NCI-H1048 (cell line): ENCODE results near the gene DCDC2.
"Not testable (repeated sequence)": the region's sequence is repeated elsewhere in the genome, so short reads cannot be mapped to it uniquely, and the experiment has no call there.

ENCODE experiments used
- DNase-seq: peaks from one replicate; lab custom pipeline; 2025; lab: John Stamatoyannopoulos, UW

The DCDC2 gene

GRCh38 chr6:24223115-24223919 lies 134.5 kb downstream of the DCDC2 start:
- DNase-seq: no peak

GRCh38 chr6:24219670-24220069 lies 138.2 kb downstream of the DCDC2 start:
- no peak for DNase-seq

- DNase-seq: no peak
Measured at GRCh38 chr6:24214984-24215383, 142.9 kb downstream of the DCDC2 start.

- DNase-seq: no peak
Measured at GRCh38 chr6:24207413-24207812, 150.4 kb downstream of the DCDC2 start.

GRCh38 chr6:24205020-24205492 lies 152.8 kb downstream of the DCDC2 start:
- DNase-seq: no peak

- DNase-seq: not testable (repeated sequence)
Measured at GRCh38 chr6:24204113-24204512, 153.7 kb downstream of the DCDC2 start.

- DNase-seq: no peak
Measured at GRCh38 chr6:24197892-24198291, 160.0 kb downstream of the DCDC2 start.

GRCh38 chr6:24195836-24196597 lies 161.8 kb downstream of the DCDC2 start:
- no peak for DNase-seq

- DNase-seq: no peak
Measured at GRCh38 chr6:24194978-24195700, 162.7 kb downstream of the DCDC2 start.

- no peak for DNase-seq
Measured at GRCh38 chr6:24193364-24193763, 164.5 kb downstream of the DCDC2 start.

- no peak for DNase-seq
Measured at GRCh38 chr6:24191346-24191745, 166.5 kb downstream of the DCDC2 start.

GRCh38 chr6:24188578-24189080 lies 169.2 kb downstream of the DCDC2 start:
- peak; percentile 61 for DNase-seq

- no peak for DNase-seq
Measured at GRCh38 chr6:24187965-24188577, 169.8 kb downstream of the DCDC2 start.

- DNase-seq: no peak
Measured at GRCh38 chr6:24186349-24186748, 171.5 kb downstream of the DCDC2 start.

- DNase-seq: no peak
Measured at GRCh38 chr6:24183584-24183983, 174.3 kb downstream of the DCDC2 start.

GRCh38 chr6:24157886-24158285 lies 200.0 kb downstream of the DCDC2 start:
- no peak for DNase-seq

- DNase-seq: no peak
Measured at GRCh38 chr6:24154121-24154520, 203.7 kb downstream of the DCDC2 start.

GRCh38 chr6:24152014-24152413 lies 205.8 kb downstream of the DCDC2 start:
- no peak for DNase-seq

- DNase-seq: no peak
Measured at GRCh38 chr6:24149836-24150235, 208.0 kb downstream of the DCDC2 start.

GRCh38 chr6:24149296-24149695 lies 208.6 kb downstream of the DCDC2 start:
- DNase-seq: no peak

GRCh38 chr6:24148684-24149083 lies 209.2 kb downstream of the DCDC2 start:
- DNase-seq: no peak

GRCh38 chr6:24148154-24148570 lies 209.7 kb downstream of the DCDC2 start:
- DNase-seq: no peak
